ENCODE measurements around the gene MACO1. TPM values are rescaled to one million over a fixed set of nuclear protein-coding genes. Genes with fewer than 3 reads are reported as not detected.
"Not testable (repeated sequence)": the region's sequence is repeated elsewhere in the genome, so short reads cannot be mapped to it uniquely, and the experiment has no call there.

Gene MACO1, protein sequence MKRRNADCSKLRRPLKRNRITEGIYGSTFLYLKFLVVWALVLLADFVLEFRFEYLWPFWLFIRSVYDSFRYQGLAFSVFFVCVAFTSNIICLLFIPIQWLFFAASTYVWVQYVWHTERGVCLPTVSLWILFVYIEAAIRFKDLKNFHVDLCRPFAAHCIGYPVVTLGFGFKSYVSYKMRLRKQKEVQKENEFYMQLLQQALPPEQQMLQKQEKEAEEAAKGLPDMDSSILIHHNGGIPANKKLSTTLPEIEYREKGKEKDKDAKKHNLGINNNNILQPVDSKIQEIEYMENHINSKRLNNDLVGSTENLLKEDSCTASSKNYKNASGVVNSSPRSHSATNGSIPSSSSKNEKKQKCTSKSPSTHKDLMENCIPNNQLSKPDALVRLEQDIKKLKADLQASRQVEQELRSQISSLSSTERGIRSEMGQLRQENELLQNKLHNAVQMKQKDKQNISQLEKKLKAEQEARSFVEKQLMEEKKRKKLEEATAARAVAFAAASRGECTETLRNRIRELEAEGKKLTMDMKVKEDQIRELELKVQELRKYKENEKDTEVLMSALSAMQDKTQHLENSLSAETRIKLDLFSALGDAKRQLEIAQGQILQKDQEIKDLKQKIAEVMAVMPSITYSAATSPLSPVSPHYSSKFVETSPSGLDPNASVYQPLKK
- total RNA-seq, result 10 to 100 TPM; 14.4 to 17.9 (median 16.4) TPM

DNA sequence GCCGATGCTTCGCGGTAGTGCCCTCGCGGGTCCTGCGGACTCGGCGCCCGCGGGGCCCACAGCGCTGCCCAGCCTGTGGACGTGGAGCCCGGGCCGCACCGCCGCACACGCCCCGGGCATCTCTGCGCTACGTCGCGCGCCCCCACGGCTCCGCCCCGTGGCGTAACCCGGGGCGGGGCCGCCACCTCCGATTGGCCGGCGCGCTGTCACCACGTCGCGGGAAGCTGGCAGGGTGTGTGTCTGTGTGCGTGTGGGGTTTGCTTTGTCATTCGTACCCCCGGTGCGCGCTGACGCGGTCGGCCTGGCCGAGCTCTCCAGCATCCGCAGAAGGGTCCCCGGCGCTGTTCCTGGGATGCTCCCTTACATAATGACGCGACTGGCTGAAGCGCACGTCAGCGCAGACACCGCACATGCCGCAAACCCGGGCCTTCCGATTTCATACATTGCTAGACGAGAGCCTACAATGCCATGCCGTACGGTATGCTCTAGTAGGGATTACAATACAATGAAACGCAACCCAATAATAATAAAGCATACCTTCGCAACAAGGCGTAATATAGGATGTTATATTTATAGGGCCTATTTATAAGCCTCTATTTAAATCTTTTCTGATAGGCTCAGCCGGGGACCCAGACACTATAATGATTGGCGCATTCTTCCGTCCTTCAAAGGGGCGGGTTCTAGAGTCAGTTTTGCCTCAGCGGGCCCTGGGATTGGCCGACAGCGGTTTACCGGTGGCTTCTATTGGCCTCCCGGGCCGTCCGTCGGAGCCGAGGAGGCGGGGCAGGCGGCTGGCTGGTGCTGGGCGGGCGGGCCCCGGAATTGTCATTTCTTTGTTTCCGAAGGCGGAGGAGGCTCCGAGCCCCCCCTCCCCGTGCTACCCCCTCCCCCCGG is at the start of gene MACO1:
Gene MACO1 (plus strand): TSS at position 825 of the 894 bp plus-strand sequence. CDS start 202 bp downstream, outside the sequence.
- Mint-ChIP-seq H3K4me3 (peak within 1 kb of the TSS; percentile 89), H3K27me3 (ENCODE audit: low read depth) (no peaks in the 10 kb centered on the region), H3K4me1 (ENCODE audit: low read depth) (peaks cover 44% of the 10 kb centered on the region), H3K36me3 (ENCODE audit: insufficient read depth) (no peaks in the 10 kb centered on the region), H3K9me3 (no peaks in the 10 kb centered on the region)
- peak; percentile 95 for DNase-seq
- peak; percentile 89 to 90 for ATAC-seq

DNA sequence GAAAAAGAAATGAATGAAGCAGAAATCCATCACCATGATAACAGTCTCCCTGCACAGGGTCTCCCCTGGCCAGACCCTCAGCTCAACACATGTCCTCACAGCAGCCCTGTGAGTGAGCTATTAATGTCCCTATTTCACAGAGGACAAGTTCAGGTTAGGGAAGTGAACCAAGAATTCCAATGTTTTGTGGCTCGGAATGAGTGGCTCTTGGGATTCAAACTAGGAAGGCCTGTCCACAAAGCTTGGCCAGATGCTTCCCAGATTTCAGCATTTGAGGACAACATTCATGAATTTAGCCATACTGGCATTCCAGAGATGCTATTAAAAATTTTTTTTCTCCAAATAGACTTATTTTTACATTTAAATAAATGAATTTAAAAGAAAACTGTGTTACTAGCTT is 48.2 kb upstream of the MACO1 start:
- H3K27me3 Mint-ChIP-seq (ENCODE audit: low read depth); H3K4me3 Mint-ChIP-seq; DNase-seq; H3K4me1 Mint-ChIP-seq (ENCODE audit: low read depth); ATAC-seq; H3K36me3 Mint-ChIP-seq (ENCODE audit: insufficient read depth); H3K9me3 Mint-ChIP-seq: not testable (repeated sequence)

DNA sequence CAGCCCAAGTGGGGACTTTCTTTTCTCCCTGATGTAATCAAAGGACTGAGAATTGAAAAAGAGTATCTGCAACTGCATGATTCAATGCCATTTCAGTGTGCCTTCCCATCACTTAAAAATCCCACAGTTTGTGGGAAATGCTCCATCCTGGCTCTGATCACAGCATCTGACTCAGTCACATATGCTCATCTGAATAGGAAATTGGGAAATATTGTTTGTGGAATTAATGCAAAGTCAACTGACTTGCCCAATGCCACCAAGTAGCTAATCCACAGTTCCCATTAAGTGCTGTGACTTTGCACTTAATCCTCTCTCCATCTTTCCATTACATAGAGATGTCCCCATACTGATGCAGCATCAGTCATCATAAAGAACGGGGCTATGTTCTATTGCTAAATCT is 47.6 kb upstream of the MACO1 start:
- not testable (repeated sequence) for ATAC-seq; H3K27me3 Mint-ChIP-seq (ENCODE audit: low read depth); H3K4me1 Mint-ChIP-seq (ENCODE audit: low read depth); H3K4me3 Mint-ChIP-seq; H3K9me3 Mint-ChIP-seq; DNase-seq; H3K36me3 Mint-ChIP-seq (ENCODE audit: insufficient read depth)

DNA sequence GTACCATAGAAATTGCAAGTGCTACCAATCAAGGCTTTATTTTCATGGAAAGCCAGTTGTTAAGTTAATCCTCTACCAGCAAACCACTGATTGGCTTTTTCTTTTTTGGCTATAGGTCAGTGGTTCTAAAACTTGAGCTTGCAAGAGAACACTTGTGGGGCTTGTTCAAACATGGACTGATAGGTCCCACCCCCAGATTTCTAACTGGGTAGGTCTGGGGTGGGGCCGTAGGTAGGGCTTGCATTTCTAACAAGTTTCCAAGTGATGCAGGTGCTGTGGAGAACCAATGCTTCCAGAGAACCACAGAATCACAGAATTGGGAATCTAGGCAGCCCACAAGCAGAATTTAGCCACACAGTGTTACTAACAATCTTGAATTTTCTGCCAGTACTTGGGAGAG is 46.8 kb upstream of the MACO1 start:
- not testable (repeated sequence) for H3K4me1 Mint-ChIP-seq (ENCODE audit: low read depth); H3K4me3 Mint-ChIP-seq; DNase-seq

DNA sequence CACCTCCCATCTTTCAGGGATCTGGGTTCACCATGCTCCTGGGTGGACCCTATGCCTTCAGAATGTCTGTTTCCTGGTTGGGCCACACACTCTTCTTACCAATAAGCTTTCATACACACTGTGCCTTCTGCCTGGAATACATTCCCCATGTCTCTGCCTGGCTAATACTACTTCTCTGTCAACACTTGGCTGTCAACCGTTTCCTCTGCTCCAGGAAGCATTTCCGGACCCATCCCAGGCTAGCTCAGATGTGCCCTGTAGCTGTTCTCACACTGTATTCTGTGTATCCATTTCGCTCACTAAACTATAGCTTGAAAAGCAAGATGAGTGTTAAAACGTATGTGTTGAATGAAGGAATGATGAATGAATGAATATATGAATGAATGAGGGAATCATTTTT is 43.6 kb upstream of the MACO1 start:
- not testable (repeated sequence) for H3K4me3 Mint-ChIP-seq; H3K27me3 Mint-ChIP-seq (ENCODE audit: low read depth); H3K9me3 Mint-ChIP-seq; DNase-seq; H3K36me3 Mint-ChIP-seq (ENCODE audit: insufficient read depth); H3K4me1 Mint-ChIP-seq (ENCODE audit: low read depth); ATAC-seq

More for the DNA sequence above, 46.8 kb upstream of the MACO1 start:
- H3K36me3 Mint-ChIP-seq (ENCODE audit: insufficient read depth); H3K27me3 Mint-ChIP-seq (ENCODE audit: low read depth); ATAC-seq; H3K9me3 Mint-ChIP-seq: not testable (repeated sequence)

DNA sequence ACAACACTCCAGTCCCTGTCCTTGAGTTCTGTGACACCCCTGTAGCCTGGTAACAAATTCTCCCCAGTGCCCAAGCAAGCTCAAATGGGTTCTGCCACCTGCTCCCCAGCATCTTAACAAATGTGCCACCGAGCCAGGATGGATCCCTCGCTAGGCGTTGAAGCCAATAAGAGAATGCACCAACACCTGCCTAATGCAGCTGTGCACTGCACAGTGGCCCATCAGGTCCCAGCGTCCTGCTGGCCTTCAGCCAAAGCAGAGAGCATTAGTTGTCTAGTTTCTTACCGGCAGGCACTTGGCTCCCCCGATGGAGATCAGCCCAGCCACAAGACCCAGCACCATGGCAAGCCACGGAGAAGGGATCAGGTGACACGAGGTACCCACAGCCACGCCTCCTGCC is 42.0 kb upstream of the MACO1 start:
- not testable (repeated sequence) for H3K9me3 Mint-ChIP-seq; ATAC-seq; DNase-seq; H3K4me1 Mint-ChIP-seq (ENCODE audit: low read depth); H3K4me3 Mint-ChIP-seq; H3K27me3 Mint-ChIP-seq (ENCODE audit: low read depth); H3K36me3 Mint-ChIP-seq (ENCODE audit: insufficient read depth)

DNA sequence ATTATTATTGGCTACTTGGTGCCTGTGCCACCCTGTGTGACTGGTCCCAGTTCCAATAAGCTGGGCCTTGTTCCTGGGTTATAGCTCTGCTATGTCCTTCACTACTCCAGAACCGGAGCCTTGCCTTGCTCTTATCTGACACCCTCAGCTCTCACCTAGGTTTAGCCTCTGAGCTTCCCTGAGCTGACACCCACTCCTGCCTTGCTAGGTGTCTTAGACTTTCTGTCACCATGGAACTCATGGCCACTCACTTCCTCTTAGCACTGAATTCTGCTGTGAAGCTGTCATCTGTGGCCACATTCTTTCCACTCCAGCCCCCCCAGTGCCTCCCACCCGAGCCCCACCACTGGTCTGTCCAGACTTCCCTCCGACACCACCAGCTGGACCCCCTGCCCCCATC is 41.0 kb upstream of the MACO1 start:
- H3K27me3 Mint-ChIP-seq (ENCODE audit: low read depth); H3K4me3 Mint-ChIP-seq; H3K36me3 Mint-ChIP-seq (ENCODE audit: insufficient read depth); DNase-seq; H3K4me1 Mint-ChIP-seq (ENCODE audit: low read depth); ATAC-seq; H3K9me3 Mint-ChIP-seq: not testable (repeated sequence)

DNA sequence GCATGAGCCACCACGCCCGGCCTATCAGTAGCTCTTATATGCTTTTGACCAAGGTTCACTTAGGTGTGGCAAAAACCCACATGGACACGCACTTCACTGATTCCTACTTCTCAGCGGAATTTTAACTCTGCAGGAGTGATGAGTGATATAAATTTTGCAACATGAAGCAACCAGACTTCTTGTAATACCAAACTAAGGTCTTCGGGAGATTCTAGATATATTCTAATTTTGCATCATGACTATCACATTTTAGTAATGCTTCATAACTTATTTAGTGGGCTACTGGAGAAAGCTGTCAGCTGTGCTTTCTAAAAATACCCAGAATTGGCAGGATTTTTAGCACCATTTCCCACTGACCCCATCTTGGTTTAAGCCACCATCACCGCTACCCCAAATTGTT is 37.9 kb upstream of the MACO1 start:
- Mint-ChIP-seq H3K27me3 (ENCODE audit: low read depth) (peaks cover 6% of the 10 kb centered on the region), H3K4me3 (no peak overlapping the region), H3K36me3 (ENCODE audit: insufficient read depth) (no peaks in the 10 kb centered on the region), H3K4me1 (ENCODE audit: low read depth) (no peaks in the 10 kb centered on the region), H3K9me3 (no peaks in the 10 kb centered on the region)
- ATAC-seq (no peak), DNase-seq (no peak)

DNA sequence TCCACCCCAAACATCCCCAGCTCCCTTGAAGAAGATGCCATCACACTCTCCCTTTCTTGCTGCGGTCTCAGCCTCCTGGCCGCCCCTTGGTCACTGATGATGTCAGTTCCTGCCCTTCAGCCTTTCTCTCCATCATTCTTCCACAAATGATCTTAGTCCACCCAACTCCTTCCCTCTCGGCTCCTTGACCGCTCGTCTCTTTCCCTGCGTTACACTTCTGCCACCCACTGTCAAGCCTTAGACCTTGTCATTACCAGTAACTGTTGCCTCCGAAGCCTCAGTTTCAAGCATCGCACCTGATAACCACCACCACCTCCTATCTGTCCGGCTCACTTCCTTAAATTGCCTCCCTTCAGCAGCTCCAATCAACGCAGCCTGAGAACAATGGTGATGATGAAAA is 33.1 kb upstream of the MACO1 start:
- not testable (repeated sequence) for H3K9me3 Mint-ChIP-seq; ATAC-seq; H3K36me3 Mint-ChIP-seq (ENCODE audit: insufficient read depth); H3K4me1 Mint-ChIP-seq (ENCODE audit: low read depth); H3K4me3 Mint-ChIP-seq; H3K27me3 Mint-ChIP-seq (ENCODE audit: low read depth); DNase-seq

DNA sequence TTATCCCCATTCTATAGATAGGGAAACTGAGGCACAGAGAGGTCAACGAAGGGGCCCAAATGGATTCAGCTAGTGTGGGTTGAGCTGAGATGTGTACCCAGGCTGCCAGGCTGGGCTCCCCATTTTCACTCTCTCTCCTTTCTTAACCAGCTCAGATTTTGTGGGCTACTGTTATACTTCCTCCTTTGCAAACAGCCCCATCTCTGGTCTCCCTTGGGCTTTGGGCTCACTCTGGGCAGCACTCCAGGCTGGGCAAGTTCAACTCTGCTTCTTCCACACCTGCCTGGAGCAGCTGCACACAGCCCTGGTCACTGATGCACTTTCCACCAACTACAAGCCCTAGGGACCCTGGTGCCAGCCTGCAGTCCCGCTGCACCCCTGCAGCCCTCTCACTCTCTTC is 32.6 kb upstream of the MACO1 start:
- not testable (repeated sequence) for DNase-seq; ATAC-seq; H3K9me3 Mint-ChIP-seq; H3K4me1 Mint-ChIP-seq (ENCODE audit: low read depth); H3K27me3 Mint-ChIP-seq (ENCODE audit: low read depth); H3K4me3 Mint-ChIP-seq; H3K36me3 Mint-ChIP-seq (ENCODE audit: insufficient read depth)

DNA sequence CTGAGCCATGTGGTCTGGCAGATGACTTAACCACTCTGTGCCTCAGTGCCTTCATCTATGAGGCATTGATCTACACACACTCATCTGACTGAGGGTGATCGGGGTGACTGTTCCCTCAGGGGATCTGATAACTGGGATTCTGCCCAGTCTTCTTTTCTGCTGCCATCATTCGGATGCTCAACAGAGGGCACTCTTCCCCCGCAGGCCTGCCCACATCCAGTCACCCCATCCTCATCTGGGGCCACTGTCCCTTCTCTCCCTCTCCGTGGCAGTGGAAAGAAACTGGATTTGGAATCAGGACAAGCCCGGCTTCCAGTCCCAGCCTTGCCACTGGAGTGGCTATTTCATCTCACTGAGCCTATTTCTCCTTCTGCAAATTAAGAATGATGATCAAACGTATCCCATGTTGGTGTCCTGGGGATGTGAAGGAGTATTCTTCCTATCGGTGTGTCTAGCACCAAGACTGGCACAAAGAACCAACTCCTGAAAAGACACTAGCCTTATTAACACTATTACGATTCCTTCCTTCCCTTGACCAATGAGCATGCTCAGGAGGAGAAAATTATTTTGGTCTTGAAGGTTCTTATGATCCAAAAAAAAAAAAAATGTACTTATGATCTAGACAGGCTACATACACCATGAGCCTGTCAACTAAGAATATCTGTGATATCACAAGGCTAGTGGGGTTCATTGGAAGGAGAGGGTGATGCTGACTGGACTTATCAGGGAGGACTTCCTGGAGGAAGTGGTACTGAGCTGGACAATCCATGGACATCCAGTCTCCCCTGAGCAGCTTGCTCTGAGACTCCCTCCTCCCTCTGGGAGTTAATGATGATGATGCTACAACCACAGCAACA is 27.5 kb upstream of the MACO1 start:
- H3K4me3 Mint-ChIP-seq; H3K9me3 Mint-ChIP-seq; DNase-seq; H3K4me1 Mint-ChIP-seq (ENCODE audit: low read depth); H3K36me3 Mint-ChIP-seq (ENCODE audit: insufficient read depth); H3K27me3 Mint-ChIP-seq (ENCODE audit: low read depth): not testable (repeated sequence)
- ATAC-seq, result peak; percentile 61 to 72

DNA sequence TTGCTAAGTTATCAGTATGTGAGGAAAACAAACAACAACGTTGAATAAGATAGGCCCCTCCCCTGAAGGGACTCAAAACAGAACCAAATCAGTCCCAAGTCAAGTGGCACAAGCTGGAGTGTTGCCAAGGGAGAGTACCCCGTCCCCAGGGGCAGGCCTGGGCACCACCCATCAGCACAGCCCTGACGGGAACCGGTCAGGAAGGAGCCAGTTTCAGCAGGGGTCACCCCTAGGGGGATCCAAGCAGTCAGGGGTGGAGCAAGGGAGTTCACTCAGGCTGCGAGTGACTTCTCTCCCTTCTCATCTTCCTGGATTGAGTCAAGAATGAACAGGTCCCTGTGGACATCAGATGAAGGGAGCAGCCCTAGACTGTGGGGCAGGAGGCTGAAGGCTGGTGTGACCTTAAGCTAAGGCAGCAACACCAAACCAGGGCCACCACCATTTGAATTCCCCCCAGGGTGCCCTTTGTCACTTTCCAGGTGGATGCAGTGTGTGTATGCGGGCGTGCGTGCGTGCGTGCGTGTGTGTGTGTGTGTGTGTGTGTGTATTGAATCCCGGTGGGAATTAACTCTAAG is 24.9 kb upstream of the MACO1 start:
- H3K27me3 Mint-ChIP-seq (ENCODE audit: low read depth); ATAC-seq; H3K4me1 Mint-ChIP-seq (ENCODE audit: low read depth); DNase-seq; H3K36me3 Mint-ChIP-seq (ENCODE audit: insufficient read depth); H3K4me3 Mint-ChIP-seq; H3K9me3 Mint-ChIP-seq: not testable (repeated sequence)

DNA sequence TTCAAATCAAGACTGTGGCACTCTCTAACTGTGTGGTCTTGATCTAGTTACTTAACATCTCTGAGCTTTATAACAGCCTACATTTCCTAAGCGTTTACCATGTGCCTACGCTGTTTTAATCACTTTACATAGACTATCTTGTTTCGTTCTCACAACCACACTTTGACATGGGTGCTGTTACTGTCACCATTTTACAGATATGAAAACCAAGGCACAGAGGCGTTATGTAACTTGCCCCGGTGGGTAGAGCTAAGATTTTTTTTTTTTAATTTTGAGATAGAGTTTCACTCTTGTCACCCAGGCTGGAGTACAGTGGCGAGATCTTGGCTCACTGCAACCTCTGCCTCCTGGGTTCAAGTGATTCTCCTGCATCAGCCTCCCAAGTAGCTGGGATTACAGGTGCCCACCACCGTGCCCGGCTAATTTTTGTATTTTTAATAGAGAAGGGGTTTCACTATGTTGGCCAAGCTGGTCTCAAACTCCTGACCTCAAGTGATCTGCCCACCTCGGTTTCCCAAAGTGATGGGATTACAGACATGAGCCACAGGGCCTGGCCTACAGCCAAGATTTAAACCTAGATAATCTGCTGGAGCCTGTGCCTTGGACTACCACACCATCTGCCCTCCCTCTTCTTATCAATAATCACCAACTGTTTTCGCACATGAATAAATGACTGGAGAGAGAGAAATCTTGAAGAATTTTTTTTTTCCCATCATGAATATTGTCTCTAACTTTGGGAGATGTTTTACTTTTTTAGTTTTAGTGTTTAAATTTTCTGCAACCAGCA is 20.9 kb upstream of the MACO1 start:
- H3K27me3 Mint-ChIP-seq (ENCODE audit: low read depth); H3K4me1 Mint-ChIP-seq (ENCODE audit: low read depth); H3K9me3 Mint-ChIP-seq; H3K4me3 Mint-ChIP-seq; ATAC-seq; DNase-seq; H3K36me3 Mint-ChIP-seq (ENCODE audit: insufficient read depth): not testable (repeated sequence)

Measured in activated T-cell treated with anti-CD3 and anti-CD28 coated beads, Interleukin-2, amount 50 U/mL, for 4 hours (primary cell).